ENCODE data around the gene PTPN22.

- TF ChIP-seq CTCF (IDR thresholded peaks at IDR 0.05) (no peak), POLR2A (IDR thresholded peaks at IDR 0.05) (no peak)
These were observed 71.0 kb downstream of the PTPN22 start for GRCh38 chr1:113800487-113800886.

Data from lower leg skin (tissue), 3 donors.